NCI-H1105 treated with DMSO at 0.1 percent for 48 hours (cell line): Measurements from ENCODE around the gene UCKL1.
"Not testable (repeated sequence)": the region's sequence is repeated elsewhere in the genome, so short reads cannot be mapped to it uniquely, and the experiment has no call there.

Source experiments
- DNase-seq: peaks from one replicate; lab custom pipeline; 2025; lab: John Stamatoyannopoulos, UW

The UCKL1 gene

DNA sequence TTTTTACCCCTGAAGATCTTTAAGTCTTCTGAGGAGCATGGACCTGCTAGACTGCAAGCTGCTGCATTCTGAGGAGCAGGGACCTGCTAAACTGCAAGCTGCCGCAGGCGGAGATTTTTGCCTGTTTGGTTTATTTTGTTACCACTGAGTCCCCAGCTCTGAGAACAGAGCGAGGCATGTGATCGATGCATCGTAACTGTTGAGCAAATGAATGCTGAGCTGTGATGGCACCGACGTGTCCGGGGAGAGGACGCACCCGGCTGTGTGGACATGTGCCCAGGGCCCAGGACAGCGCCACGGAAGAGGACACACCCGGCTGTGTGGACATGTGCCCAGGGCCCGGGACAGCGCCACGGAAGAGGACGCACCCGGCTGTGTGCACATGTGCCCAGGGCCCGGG lies 37.1 kb downstream of the UCKL1 start:
- DNase-seq: no peak

DNA sequence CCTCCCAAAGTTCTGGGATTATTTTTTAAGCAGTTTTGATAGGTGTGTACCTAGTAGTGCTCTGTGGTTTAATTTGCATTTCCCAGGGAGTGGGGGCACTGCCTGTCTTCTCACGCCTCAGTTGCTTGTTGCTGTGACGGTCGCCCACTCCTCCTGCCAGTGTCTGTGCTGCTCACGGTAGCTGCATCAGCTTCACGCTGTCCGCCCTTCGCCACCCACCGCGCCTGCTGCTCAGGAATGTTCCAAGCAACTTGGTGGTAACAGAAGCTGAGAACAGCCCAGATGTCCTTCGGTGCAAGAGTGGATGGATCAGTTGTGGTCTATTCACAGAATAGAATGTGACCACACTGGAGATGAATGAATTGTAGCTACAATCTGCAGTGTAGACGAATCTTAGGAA lies 38.4 kb downstream of the UCKL1 start:
- no peak for DNase-seq

DNA sequence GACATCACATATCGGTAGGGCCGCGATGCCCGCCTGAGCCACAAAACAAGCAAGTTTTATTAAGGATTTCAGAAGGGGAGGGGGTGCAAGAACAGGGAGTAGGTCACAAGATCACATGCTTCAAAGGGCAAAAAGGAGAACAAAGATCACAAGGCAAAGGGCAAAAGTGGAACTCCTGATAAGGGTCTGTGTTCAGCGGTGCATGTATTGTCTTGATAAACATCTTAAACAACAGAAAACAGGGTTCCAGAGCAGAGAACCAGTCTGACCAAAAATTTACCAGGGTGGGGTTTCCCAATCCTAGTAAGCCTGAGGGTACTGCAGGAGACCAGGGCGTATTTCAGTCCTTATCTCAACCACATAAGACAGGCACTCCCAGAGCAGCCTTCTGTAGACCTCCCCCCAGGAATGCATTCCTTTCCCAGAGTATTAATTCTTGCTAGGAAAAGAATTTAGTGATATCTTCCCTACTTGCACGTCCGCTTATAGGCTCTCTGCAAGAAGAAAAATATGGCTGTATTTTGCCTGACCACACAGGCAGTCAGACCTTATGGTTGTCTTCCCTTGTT lies 39.8 kb downstream of the UCKL1 start:
- DNase-seq: not testable (repeated sequence)

DNA sequence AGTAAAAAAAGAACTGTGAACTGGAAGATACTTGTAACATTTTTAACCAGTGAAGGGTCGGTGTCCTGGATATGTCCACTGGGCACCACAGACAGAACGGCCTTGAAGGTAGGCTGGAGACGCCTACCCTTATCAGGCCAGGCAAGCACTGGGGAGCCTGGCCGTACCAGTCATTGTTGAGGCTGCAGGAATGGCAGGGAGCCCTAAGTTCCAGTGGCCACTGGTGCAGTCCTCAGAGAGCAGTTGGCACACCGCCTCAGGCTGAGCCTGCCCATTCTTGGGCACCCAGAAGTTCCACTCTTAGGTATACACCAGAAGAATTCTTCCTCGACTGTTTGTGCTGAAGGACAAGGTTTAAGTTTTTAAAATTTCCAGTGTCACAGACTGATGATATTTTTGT lies 40.7 kb downstream of the UCKL1 start:
- DNase-seq: no peak

DNA sequence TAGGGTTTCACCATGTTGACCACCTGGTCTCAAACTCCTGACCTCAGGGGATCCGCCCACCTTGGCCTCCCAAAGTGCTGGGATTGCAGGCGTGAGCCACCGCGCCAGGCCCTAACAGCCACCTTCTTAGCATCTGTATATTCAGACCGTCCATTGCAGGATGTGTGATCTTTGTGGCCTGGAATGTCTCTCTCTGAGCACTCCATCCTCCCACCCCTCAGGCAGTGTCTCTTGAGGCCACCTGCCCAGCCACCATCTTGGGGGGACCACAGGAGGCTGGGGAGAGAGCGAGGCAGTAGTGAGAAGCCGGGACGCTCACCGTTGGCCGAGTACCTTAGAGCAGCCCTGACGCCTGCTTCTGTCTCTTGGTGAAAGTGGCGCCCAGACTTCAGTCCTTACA lies 42.4 kb downstream of the UCKL1 start:
- DNase-seq: no peak

DNA sequence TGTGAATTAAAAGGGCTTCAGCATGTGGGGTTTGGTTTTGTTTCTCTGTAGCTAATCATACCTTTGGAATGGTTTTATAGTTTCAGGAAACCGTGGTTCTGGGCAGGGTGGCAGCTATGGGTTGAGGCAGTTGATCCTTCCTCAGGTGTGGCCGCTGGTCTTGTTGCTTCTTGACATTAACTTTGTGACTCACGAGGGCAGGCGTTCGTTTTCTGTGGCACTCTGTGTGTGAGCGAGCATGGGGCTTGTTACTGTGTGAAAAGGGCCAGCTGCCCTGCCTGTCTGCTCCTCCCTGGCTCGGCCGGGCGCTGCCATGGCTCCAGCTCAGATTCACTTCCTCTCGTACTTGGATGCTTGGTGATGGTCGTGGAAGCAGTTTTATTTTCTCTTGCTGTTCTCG lies 45.0 kb downstream of the UCKL1 start:
- DNase-seq: no peak

DNA sequence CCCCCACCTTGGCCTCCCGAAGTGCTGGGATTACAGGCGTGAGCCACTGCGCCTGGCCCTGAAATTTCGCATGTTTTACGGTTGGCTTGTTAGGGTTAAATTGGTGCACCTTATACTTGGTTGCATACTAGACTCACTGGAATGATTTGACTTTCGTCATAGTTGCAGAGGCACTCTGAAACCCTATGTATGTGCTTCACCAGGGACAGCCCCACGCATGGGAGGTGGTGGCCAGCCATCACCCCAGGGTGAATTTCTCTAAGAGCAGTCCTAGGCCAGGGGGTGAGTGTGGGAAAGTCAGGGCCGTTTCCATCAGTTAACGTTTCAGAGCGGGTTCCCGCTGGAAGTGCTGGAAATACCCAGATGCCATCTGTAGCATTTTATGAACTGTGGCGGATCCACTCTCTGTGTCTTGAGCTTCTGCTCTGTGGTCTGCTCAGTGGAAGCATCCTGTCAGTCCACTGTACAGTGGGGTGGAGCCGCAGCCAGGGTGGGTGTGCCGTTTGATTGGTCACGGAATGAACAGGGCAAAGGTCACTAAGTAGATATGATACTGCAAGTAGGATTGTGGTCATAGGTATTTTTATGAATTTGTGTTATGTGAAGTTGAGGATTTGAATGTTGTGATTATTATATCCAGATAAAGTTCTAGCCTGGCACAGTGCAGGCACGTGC lies 48.1 kb downstream of the UCKL1 start:
- DNase-seq: no peak

DNA sequence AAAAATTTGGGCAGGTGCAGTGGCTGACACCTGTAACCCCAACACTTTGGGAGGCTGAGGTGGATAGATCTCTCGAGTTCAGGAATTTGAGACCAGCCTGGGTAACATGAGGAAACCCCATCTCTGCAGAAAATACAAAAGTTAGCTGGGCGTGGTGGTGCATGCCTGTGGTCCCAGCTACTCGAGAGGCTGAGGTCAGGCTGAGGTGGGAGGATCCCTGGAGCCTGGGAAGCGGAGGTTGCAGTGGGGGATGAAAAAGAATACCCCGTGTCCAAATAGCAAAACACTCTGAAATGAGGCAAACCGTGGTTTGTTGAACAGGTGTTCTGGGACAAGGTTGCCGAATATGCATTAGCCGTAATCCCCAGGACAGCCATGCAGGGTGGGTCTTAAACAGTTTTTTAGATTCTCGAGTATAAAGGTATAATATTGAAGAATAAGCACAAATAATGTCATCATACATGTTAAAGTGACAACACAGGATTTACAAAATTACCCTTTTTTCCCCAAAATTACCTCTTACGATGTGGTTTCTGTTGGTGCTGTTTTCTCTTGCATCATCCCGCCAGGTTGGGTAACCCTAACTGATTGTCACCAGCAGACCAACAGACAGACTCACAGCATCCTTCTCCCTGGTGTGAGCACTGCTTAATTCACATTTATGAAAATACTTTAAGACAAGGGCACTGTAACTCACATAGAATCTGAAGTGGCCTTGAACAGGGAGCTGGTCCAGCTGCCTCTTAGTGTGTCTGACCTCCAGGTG lies 52.2 kb downstream of the UCKL1 start:
- no peak for DNase-seq

DNA sequence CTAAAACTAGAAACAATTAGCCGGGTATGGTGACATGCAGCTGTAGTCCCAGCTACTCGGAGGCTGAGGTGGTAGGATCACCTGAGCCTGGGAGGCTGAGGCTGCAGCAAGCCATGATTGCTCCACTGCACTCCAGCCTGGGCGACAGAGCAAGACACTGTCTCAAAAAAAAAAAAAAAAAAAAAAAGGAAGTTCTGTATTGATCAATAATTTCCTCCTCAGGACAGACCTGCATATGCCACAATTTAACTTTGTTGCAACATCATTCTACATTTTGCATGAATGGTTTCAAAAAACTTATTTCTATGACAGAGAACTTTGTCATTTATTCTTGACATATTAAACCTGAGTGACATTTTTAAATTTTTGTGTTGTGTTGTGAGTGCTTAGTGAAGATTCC lies 55.8 kb downstream of the UCKL1 start:
- DNase-seq: no peak

DNA sequence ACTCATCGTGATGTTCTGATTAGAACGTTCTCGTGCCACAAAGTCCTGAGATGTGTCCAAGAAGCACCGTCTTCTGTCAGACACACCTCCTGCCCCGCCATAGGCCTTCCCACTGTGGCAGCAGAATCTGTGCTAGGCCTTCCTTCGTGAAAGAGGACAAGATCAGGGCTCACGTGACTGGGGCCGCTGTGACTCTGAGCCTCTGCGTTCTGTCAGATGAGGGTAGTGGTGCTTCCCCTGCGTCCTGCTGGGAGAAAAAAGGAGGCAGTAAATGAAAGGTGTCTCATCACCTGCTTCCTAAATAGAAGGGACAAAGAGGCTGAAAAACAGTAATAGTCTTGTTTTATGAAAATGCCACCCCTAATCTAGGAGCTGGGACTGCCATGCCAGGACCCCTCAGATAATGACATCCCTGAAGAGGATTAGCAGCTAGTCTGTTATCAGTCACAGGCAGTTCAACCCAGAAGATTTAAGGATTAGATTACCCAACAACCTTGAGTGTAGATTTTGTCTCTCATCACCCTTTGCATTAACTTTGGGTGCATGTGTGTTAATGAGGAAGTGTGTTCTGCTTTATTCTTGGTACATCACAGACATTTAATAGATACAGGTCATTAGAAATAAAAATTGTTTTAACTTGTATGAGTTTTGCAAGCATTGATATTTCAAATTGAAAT lies 57.2 kb downstream of the UCKL1 start:
- DNase-seq: no peak

DNA sequence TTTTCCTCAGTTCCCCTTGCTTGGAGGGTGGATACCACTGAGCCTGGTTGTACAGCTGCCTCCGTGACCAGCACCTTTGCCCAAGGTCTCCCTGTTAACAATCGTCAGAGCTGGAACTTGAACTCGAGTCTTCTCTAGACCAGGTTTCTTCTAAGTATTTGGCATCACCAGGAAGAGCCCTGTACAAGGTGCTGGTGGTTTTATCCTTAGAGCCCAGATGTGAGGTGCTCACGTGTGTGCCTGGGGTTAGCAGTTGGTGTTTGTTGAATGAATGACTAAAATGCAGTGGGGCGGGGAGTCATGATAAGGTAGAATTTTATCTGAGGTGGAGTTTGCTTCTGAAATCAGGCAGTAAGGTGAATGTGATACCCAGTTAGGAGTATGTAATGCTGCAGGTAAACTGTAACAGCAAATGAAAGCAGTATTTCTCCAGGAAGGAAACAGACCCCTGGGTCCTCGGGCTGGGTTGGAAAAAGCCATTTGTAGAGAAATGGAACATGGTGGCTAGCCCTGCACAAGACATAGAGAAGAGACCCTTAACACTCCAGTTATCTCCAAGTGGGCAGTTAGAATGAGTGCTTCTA lies 58.1 kb downstream of the UCKL1 start:
- no peak for DNase-seq

DNA sequence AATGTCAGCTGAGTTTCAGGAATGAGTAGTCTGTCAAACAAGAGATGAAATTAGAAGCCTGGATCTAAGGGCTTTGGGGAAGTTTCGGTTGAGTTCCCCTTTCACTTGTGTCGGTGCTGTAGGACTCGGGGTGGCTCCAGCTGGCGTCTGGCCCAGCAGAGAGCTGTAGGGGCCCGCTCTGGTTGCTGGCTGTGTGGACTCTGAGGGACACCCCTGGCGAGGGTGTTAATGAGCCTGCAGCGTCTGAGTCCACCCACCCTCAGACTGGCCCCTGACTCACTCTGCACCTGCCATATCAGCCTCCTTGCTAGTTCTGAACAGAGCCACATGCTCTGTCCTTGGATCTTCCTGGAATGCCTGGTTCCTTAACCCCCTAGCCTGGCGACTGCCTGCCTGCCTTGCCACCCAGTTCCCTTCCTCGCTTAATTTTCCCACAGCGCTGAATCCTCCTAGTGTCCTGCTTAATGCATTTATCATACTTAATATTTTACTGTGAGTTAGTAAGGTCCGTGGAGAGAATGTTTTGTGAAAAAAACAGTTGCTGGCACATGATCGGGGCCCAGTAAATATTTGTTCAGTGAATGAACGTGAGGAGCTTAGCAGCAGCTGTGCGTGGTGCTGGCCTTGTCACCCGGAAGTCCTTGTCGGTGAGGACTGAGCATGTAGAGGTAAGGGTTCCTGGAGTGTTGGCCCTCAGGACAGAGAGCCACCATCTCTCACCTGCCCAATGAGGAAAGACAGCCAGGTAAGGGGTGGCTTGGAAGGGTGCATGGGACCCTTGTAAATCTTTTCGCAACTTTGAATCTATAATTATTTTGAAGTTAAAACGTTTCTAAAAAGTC lies 59.7 kb downstream of the UCKL1 start:
- DNase-seq: peak; percentile 31

DNA sequence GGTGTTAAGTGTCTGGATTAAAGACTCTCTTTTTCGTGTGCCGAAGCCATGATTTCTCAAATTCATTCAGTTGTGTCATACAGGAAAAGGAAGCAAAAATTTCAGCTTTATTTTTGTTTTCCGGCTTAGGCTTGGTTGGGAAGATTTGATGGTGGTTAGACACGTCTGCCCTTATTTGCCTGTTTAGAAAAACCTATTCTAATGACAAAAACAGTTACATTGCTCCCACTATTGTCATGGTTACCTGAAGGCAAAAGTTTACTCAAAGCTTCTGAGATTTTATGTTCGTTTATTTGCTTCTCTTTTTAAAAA lies 60.3 kb downstream of the UCKL1 start:
- no peak for DNase-seq

DNA sequence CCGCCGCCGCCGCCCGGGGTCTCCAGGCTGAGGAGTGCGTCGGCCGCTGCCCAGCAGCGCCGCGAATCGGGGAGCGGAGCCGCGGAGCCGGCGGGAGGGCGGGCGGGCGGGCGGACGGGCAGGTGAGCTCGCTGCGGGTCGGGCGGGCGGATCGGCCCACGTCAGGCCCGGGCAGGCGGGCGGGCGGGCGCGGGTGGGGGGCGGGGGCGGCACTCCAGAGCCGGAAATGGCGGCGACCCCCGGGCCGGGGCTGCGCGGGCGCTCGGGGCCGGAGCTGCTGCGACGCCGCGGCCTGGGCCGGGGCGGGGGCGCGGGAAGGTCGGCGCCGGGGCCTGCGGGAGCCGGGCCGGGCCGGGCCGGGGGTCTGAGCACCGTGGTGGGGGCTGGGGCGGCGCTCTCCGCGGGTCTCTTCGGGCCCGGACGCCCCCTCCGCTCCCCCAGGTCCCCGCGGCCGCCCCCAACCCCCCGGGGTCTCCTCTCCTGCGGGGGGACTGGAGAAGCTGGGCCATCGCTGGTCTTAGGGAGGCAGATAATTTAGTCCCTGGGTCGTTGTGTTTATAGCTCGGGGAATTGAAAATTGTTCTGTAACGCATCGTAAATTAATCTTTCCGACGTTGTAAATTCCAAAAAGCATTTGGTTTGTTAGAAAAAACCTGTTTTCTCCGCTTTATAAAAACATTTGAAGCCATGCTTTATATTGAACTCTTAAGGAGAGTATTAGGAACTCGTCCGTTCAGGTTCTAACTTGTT lies 60.8 kb downstream of the UCKL1 start:
- DNase-seq: no peak

DNA sequence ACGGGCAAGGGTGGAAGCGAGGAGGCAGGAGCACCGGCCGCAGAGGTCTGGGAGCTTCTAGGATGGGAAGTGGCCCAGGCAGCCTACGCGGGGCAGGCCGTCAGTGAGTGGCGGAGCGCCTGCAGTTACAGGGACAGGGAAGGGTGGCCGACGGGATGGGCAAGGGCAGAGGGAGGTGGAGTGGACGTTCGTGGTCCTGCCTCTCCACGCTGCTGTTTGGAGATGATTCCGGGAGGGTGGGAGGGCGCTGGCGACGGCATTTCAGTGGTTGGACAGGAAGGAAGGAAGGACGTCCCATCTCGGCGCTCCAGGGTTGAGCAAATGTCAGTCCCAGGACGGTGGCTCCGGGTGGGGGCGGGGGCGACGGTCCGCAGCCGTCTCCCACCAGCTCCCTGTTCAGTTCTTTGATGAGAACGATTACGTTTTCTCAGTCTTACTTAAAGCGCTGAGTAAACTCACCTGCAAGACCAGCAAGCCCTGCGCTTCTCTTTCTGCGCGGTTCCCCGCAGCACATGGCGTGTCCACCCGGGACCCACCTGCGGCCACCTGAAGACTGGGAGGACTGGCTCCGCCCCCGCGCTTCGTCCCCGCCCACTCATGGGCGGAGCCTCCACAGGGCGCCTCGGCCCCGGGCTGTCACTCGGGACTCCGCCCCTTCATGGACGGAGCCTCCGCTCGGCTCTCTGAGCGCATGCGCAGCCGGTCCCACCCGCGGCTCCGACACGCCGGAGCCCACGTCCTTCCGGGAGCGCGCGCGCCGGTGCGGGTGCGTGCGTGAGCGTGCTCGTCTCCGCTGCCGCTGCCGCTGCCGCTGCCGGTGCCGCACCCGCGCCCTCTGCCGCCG lies 61.6 kb downstream of the UCKL1 start, which contains the start of gene DNAJC5:
Gene DNAJC5 (plus strand): TSS at position 769 of the 844 bp plus-strand sequence. CDS start 33,220 bp downstream, outside the sequence.
- peak; percentile 88 for DNase-seq

DNA sequence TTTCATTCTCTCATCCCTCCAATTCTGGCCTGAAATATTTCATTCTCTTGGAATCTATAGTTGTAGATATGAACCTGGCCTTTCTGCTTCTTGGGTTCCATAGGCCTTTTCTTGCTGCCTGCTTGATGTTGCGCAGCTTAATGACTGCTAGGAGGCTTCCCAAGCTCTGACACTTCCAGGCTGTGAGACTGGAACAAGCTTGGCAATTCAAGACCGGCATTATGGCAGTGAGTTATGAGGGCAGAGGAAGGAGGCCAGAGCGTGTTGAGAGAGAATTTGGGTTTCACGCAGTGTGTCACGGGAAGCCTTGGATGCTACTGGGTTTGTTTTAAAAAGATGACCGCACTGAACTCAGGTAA lies 62.2 kb downstream of the UCKL1 start:
- no peak for DNase-seq

DNA sequence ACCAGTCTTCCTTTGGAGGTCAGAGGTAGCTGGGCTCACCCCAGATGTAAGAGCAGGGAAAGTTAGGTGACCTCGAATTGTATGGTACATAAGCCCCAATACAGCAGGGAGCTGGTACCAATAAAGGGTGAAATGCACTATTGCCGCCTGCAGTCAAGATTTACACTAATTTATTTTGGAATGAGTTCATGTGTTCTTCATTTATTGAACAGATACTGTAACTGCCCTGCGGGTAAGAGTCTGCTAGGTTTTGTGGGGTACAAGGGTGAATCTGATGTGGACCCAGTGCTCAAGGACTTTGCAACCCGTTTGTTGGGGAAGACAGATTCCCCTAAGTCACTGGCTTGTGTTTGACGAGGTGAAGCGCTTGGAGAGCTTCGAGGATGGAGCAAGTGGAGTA lies 63.8 kb downstream of the UCKL1 start:
- no peak for DNase-seq

DNA sequence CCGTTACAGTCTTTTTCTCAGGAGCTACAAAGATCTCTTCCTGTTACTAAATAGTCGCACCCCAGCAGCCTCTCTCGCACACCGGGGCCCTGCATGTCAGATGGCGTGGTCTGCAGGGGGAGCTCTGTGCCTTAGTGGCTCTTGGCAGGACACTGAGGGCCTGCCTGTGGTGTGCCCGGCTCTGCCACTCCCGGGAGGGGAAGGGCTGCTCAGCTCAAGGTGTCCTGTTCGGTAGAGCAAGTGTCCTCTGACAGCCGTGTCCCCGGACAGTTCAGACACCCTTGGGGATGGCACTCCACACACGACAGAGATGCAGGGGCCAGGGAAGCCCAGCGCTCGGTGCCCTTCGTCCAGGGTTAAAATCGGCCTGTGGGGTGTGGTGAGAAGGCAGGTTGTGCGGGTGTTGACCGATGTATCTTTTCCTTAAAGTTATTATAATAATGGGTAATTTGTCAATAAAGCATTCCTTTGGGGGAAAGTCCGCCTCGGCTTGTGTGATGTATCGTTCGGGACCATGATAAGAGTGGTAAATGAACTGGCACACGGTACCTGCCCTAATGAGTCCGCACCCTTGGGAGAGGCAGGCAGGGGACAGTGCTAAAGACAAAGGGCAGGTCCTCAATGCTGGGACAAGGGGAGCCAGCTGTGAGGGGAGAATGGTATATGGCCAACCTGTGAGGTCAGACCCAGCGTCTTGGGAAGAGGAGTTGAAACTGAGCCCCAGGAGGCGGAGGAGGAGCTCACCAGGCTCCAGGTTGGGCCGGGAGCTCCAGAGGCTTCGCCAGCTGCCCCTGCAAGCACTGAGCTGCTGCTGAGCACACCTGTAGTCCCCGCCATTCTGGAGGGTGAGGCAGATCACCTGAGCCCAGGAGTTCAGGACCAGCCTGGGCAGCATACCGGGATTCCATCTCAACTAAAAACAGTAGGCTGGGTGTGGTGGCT lies 64.9 kb downstream of the UCKL1 start:
- no peak for DNase-seq

DNA sequence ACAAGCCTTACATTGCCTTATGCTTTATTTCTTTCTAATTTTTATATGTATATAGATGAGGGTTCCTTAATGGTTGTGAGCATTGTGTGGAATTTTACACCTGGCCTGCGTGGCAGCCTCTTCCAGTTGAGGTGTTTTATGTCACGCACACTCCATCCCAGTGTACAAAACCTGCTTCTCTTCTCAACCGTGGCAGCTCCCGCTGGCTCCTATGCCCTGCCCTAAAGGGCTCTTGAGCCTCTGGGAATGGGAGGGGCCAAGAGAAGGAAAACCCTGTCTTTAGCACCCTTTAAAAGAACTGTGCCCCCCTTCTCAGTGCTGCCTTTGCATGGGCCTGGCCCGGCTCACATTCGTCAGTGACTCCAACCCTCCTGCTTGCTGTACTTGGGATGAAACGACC lies 65.6 kb downstream of the UCKL1 start:
- DNase-seq: no peak
